H9 (cell line): ENCODE results near the gene NAV1. TPM values are rescaled to one million over a fixed set of nuclear protein-coding genes. Genes with fewer than 3 reads are reported as not detected.

Source experiments
- DNase-seq: peaks from one replicate; pipeline ENCODE4 v3.0.0-alpha.2; 2017
- H2AFZ ChIP-seq: one replicate; pipeline ENCODE4 v1.6.1; 2013; ENCODE audit warnings: mild to moderate bottlenecking, low read length, control low read depth, moderate library complexity
- H2AK5ac ChIP-seq: 2 replicates; pipeline ENCODE4 v1.6.1; 2013; ENCODE audit warnings: low read length, control low read depth, mixed read lengths; ENCODE audit not compliant: insufficient read length
- H2BK120ac ChIP-seq: one replicate; pipeline ENCODE4 v1.6.1; 2013; ENCODE audit warnings: low read depth, mild to moderate bottlenecking, low read length, control low read depth, inconsistent platforms; ENCODE audit not compliant: poor library complexity, severe bottlenecking
- H2BK12ac ChIP-seq: 2 replicates; pipeline ENCODE4 v1.6.1; 2013; ENCODE audit warnings: low read length, control low read depth, mixed read lengths, low read depth; ENCODE audit not compliant: insufficient read length
- H2BK15ac ChIP-seq: 2 replicates; pipeline ENCODE4 v1.6.1; 2013; ENCODE audit warnings: low read depth, low read length, control low read depth
- H2BK20ac ChIP-seq: one replicate; pipeline ENCODE4 v1.6.1; 2013; ENCODE audit warnings: low read depth, mild to moderate bottlenecking, low read length, control low read depth, inconsistent platforms; ENCODE audit not compliant: poor library complexity, severe bottlenecking
- H2BK5ac ChIP-seq: 2 replicates; pipeline ENCODE4 v1.6.1; 2013; ENCODE audit warnings: low read length, control low read depth, mixed read lengths; ENCODE audit not compliant: insufficient read length
- H3K14ac ChIP-seq: 2 replicates; pipeline ENCODE4 v1.6.1; 2013; ENCODE audit warnings: low read length, control low read depth; ENCODE audit not compliant: insufficient read depth
- H3K18ac ChIP-seq: 2 replicates; pipeline ENCODE4 v1.6.1; 2013; ENCODE audit warnings: low read depth, mild to moderate bottlenecking, mixed read lengths, low read length, control low read depth; ENCODE audit not compliant: insufficient read length
- H3K23ac ChIP-seq: 2 replicates; pipeline ENCODE4 v1.6.1; 2013; ENCODE audit warnings: low read length, control low read depth, mixed read lengths, low read depth; ENCODE audit not compliant: insufficient read length
- H3K23me2 ChIP-seq: 2 replicates; pipeline ENCODE4 v1.6.1; 2013; ENCODE audit warnings: low read depth, mild to moderate bottlenecking, mixed read lengths, low read length, control low read depth; ENCODE audit not compliant: insufficient read length, poor library complexity, severe bottlenecking
- H3K27ac ChIP-seq: 2 replicates; pipeline ENCODE4 v1.5.1; 2013; ENCODE audit warnings: low read length, control low read depth, mixed read lengths, low read depth; ENCODE audit not compliant: insufficient read length
- H3K27me3 ChIP-seq: 2 replicates; pipeline ENCODE4 v1.6.1; 2013; ENCODE audit warnings: low read length, control low read depth, inconsistent platforms; ENCODE audit not compliant: insufficient read depth
- H3K4ac ChIP-seq: 2 replicates; pipeline ENCODE4 v1.6.1; 2013; ENCODE audit warnings: low read depth, mild to moderate bottlenecking, control low read depth, inconsistent platforms, low read length, moderate library complexity
- H3K4me1 ChIP-seq: 2 replicates; pipeline ENCODE4 v1.6.1; 2013; ENCODE audit warnings: low read length, control low read depth, inconsistent platforms; ENCODE audit not compliant: insufficient read depth
- H3K4me2 ChIP-seq: 2 replicates; pipeline ENCODE4 v1.6.1; 2013; ENCODE audit warnings: low read length, control low read depth, mixed read lengths; ENCODE audit not compliant: insufficient read length, insufficient read depth
- H3K56ac ChIP-seq: 2 replicates; pipeline ENCODE4 v1.6.1; 2013; ENCODE audit warnings: low read depth, mild to moderate bottlenecking, mixed read lengths, low read length, control low read depth; ENCODE audit not compliant: insufficient read length
- H3K79me1 ChIP-seq: 2 replicates; pipeline ENCODE4 v1.6.1; 2013; ENCODE audit warnings: low read depth, mild to moderate bottlenecking, moderate library complexity, low read length, control low read depth, inconsistent platforms; ENCODE audit not compliant: insufficient read depth, poor library complexity, severe bottlenecking
- H3K79me2 ChIP-seq: 2 replicates; pipeline ENCODE4 v1.6.1; 2013; ENCODE audit warnings: low read length, control low read depth, inconsistent platforms; ENCODE audit not compliant: insufficient read depth
- H3K9ac ChIP-seq: 2 replicates; pipeline ENCODE4 v1.6.1; 2013; ENCODE audit warnings: low read length, control low read depth, mixed read lengths; ENCODE audit not compliant: insufficient read length; ENCODE audit errors: extremely low read depth
- H3K9me3 ChIP-seq: one replicate; pipeline ENCODE4 v1.6.1; 2013; ENCODE audit warnings: low read depth, low read length, inconsistent platforms; ENCODE audit not compliant: control insufficient read depth
- H3T11ph ChIP-seq: one replicate; pipeline ENCODE4 v1.6.1; 2013; ENCODE audit warnings: mild to moderate bottlenecking, low read length, control low read depth, inconsistent platforms
- H4K20me1 ChIP-seq: one replicate; pipeline ENCODE4 v1.6.1; 2013; ENCODE audit not compliant: control insufficient read depth, insufficient read length, insufficient read depth
- H4K5ac ChIP-seq: 2 replicates; pipeline ENCODE4 v1.6.1; 2013; ENCODE audit warnings: low read depth, mild to moderate bottlenecking, mixed read lengths, low read length, control low read depth; ENCODE audit not compliant: insufficient read length
- H4K8ac ChIP-seq: replicated peaks from 2 replicates; pipeline ENCODE4 v1.6.1; 2013; ENCODE audit warnings: low read length, control low read depth, mixed read lengths, low read depth; ENCODE audit not compliant: insufficient read length
- H4K91ac ChIP-seq: 2 replicates; pipeline ENCODE4 v1.6.1; 2013; ENCODE audit warnings: low read depth, mild to moderate bottlenecking, moderate library complexity, mixed read lengths, low read length, control low read depth; ENCODE audit not compliant: insufficient read length
- H3K27ac Mint-ChIP-seq, 3 experiments: 2 replicates in 2 of 3; 3 replicates in 1 of 3; pipeline ENCODE4 v1.8.0; 2020 to 2021; ENCODE audit warnings: mixed read lengths in 3 of 3, mild to moderate bottlenecking in 1 of 3, moderate library complexity in 1 of 3
- H3K27me3 Mint-ChIP-seq: 2 replicates; pipeline ENCODE4 v1.8.0; 2021; ENCODE audit warnings: low read depth, mild to moderate bottlenecking, moderate library complexity, mixed read lengths
- H3K36me3 Mint-ChIP-seq, 3 experiments: 2 replicates in 2 of 3; 3 replicates in 1 of 3; pipeline ENCODE4 v1.8.0; 2020 to 2021; ENCODE audit warnings: low read depth in 3 of 3, mixed read lengths in 3 of 3; ENCODE audit not compliant: insufficient read depth in 1 of 3
- H3K4me1 Mint-ChIP-seq, 2 experiments: 2 replicates each; pipeline ENCODE4 v1.8.0; 2020; ENCODE audit warnings: mixed read lengths in 2 of 2
- H3K4me3 Mint-ChIP-seq, 2 experiments: 2 replicates in 1 of 2; 3 replicates in 1 of 2; pipeline ENCODE4 v1.8.0; 2020 to 2021; ENCODE audit warnings: mild to moderate bottlenecking in 2 of 2, mixed read lengths in 2 of 2, moderate library complexity in 1 of 2
- H3K9me3 Mint-ChIP-seq, 2 experiments: 2 replicates in 1 of 2; 3 replicates in 1 of 2; pipeline ENCODE4 v1.8.0; 2020; ENCODE audit warnings: mild to moderate bottlenecking in 2 of 2, mixed read lengths in 2 of 2, moderate library complexity in 1 of 2
- WGBS: extraction: QIAGEN DNeasy Blood & Tissue Kit; methylation state at CpG from one replicate; pipeline ENCODE4 v1.1.7; 2013; ENCODE audit warnings: missing lambda C conversion rate, low lambda C conversion rate, mixed read lengths; ENCODE audit not compliant: insufficient read length; ENCODE audit errors: extremely low coverage; 5-methylcytosine and 5-hydroxymethylcytosine counted together
- total RNA-seq: library from RNA; stranded (reverse); gene quantifications from 2 replicates; pipeline ENCODE4 v1.2.1, GENCODE V29; 2021
- TF ChIP-seq, protein P1 (sequence below): fragments of 200-600 bp; sonication (generic); conservative IDR thresholded peaks from 3 replicates; pipeline ENCODE4 v1.8.0; 2021; ENCODE audit warnings: antibody characterized with exemption, mild to moderate bottlenecking

Gene NAV1
- total RNA-seq, 1 experiment from 2014 or later, result 20.5 TPM

GRCh38 chr1:201509601-201510374, 29.1 kb upstream of the NAV1 start:
- H3K27ac ChIP-seq, result no peak overlapping the region
- Mint-ChIP-seq H3K4me1 (peaks cover 25 to 26% of the 10 kb centered on the region in 2 experiments), H3K4me3 (no peak overlapping the region), H3K9me3 (no peaks in the 10 kb centered on the region), H3K27ac (no peak overlapping the region), H3K36me3 (no peaks in the 10 kb centered on the region), H3K27me3 (peaks cover 2% of the 10 kb centered on the region; the same call in 1 of the 2 replicates)
- H3K23me2 ChIP-seq, result peaks cover 8% of the 10 kb centered on the region
- TF ChIP-seq, protein P1, sequence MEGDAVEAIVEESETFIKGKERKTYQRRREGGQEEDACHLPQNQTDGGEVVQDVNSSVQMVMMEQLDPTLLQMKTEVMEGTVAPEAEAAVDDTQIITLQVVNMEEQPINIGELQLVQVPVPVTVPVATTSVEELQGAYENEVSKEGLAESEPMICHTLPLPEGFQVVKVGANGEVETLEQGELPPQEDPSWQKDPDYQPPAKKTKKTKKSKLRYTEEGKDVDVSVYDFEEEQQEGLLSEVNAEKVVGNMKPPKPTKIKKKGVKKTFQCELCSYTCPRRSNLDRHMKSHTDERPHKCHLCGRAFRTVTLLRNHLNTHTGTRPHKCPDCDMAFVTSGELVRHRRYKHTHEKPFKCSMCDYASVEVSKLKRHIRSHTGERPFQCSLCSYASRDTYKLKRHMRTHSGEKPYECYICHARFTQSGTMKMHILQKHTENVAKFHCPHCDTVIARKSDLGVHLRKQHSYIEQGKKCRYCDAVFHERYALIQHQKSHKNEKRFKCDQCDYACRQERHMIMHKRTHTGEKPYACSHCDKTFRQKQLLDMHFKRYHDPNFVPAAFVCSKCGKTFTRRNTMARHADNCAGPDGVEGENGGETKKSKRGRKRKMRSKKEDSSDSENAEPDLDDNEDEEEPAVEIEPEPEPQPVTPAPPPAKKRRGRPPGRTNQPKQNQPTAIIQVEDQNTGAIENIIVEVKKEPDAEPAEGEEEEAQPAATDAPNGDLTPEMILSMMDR, result no peak
- peaks cover 4% of the 10 kb centered on the region; the same call in 1 of the 2 replicates for H3K27me3 ChIP-seq
- no peak overlapping the region for H3K23ac ChIP-seq
- H4K91ac ChIP-seq, result no peak overlapping the region
- DNase-seq, result no peak
- no peak overlapping the region for H3K4me2 ChIP-seq
- no peak overlapping the region for H3K9ac ChIP-seq
- H3K4me1 ChIP-seq, result no peaks in the 10 kb centered on the region; the same call in 1 of the 2 replicates
- H3K4ac ChIP-seq, result no peak overlapping the region
- no peak overlapping the region for H2BK5ac ChIP-seq
- no peaks in the 10 kb centered on the region for H4K20me1 ChIP-seq
- H2BK12ac ChIP-seq, result no peak overlapping the region
- H4K8ac ChIP-seq, result no peak overlapping the region
- H2AFZ ChIP-seq, result no peak overlapping the region
- H2BK20ac ChIP-seq, result no peak overlapping the region
- no peak overlapping the region for H3K14ac ChIP-seq
- no peak overlapping the region for H4K5ac ChIP-seq
- H3K9me3 ChIP-seq, result no peaks in the 10 kb centered on the region
- no peak overlapping the region for H2AK5ac ChIP-seq
- H3K79me2 ChIP-seq, result no peaks in the 10 kb centered on the region
- no peak overlapping the region for H2BK15ac ChIP-seq
- no peak overlapping the region for H3K18ac ChIP-seq
- H3K56ac ChIP-seq, result no peak overlapping the region
- no peak overlapping the region for H3T11ph ChIP-seq
- no CpG with 5 or more reads among the region's 2 CpGs for WGBS
- no peaks in the 10 kb centered on the region for H3K79me1 ChIP-seq
- H2BK120ac ChIP-seq, result no peak overlapping the region
